Measurements from ENCODE around the gene PRR14. TPM values are rescaled to one million over a fixed set of nuclear protein-coding genes. Genes with fewer than 3 reads are reported as not detected.

Gene PRR14
- total and polyA plus RNA-seq, 2 of the 8 experiments (the other 6 are each of a cell fraction or from before 2014, with no cell fraction given), result 3.6 to 16.1 TPM

DNA sequence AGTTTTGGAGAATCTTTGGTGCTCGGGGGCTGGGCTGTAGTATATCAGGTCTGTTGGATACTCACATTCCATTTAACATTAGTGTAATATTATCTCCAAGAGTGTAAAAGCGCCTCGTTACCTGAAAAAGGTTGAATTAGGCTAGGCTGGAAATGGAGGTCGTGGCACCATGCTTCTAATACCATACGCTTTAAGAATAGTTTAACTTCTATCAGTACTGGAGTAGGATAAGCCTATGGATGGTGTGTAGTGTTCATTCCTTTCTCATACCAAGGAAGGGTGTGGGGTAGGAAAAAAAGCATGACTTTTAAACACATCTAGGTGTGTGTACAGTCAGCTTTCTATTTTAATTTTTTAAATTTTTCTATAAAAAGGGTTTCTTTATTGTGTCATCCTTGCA lies 50.2 kb downstream of the PRR14 start:
- no peak overlapping the region for H3K4ac ChIP-seq (replicated peaks; ENCODE audit: insufficient read length, low read depth, low read length)
- no peak overlapping the region for H2AFZ ChIP-seq (ENCODE audit: low read length)
- WGBS, 2 experiments (ENCODE audit: extremely low coverage in 1 of 2, insufficient coverage in 1 of 2, insufficient read length in 1 of 2, insufficient replicate concordance in 2 of 2, low coverage in 1 of 2, low lambda C conversion rate in 2 of 2, missing lambda C conversion rate in 1 of 2), result 94% methylated on average over 5 of the region's 5 CpGs; no CpG with 5 or more reads in 1 of the 2 experiments
- FAIRE-seq (no peak), DNase-seq (ENCODE audit: low read depth in 1 of 2, low spot score in 2 of 2) (no peak)
- no peak overlapping the region for H2BK120ac ChIP-seq (replicated peaks; ENCODE audit: low read depth, low read length)
- no peak overlapping the region for H2BK5ac ChIP-seq (ENCODE audit: low read depth, low read length)
- H3K27me3 ChIP-seq (replicated peaks in 1 of 4; ENCODE audit: control insufficient read depth in 3 of 4, extremely low read depth in 1 of 4, insufficient read depth in 3 of 4, low read length in 3 of 4), result peaks cover 0 to 13% (median 10%) of the 10 kb centered on the region in 4 experiments; a peak in 6 of 7 replicates
- CTCF ChIA-PET (ENCODE audit: partially characterized antibody), result interaction anchor here (1.6 kb wide), 1 partner anchor 18 kb away, joined by 4 read pairs; no protein-coding TSS in a partner anchor
- H3K79me2 ChIP-seq (ENCODE audit: control insufficient read depth in 1 of 2, insufficient read depth in 2 of 2, low read length in 2 of 2), result peaks cover 0 to 27% of the 10 kb centered on the region in 2 experiments; a peak in 3 of 4 replicates
- no peak overlapping the region for H2BK12ac ChIP-seq (ENCODE audit: low read depth, low read length)
- peaks cover 6% of the 10 kb centered on the region; the same call in 1 of the 2 replicates for H3K79me1 ChIP-seq (ENCODE audit: low read depth, low read length)
- H4K91ac ChIP-seq (replicated peaks; ENCODE audit: insufficient read length, low read length), result no peak overlapping the region
- peaks cover 0 to 4% (median 3%) of the 10 kb centered on the region in 4 experiments; a peak in 5 of 7 replicates for H3K4me1 ChIP-seq (replicated peaks in 1 of 4; ENCODE audit: control insufficient read depth in 3 of 4, insufficient read depth in 4 of 4, low read length in 3 of 4)
- H3K27ac ChIP-seq (ENCODE audit: low read depth, low read length), result no peak overlapping the region
- H4K20me1 ChIP-seq (replicated peaks in 1 of 2; ENCODE audit: control insufficient read depth in 1 of 2, insufficient read depth in 2 of 2, low read length in 2 of 2), result peaks cover 5 to 14% of the 10 kb centered on the region in 2 experiments
- H3K36me3 ChIP-seq (ENCODE audit: control insufficient read depth in 2 of 4, insufficient read depth in 4 of 4, low read length in 3 of 4), result peaks cover 12 to 36% (median 33%) of the 10 kb centered on the region in 4 experiments
- no peak overlapping the region for H3K56ac ChIP-seq (replicated peaks; ENCODE audit: insufficient read length, low read depth, low read length)
- no peak overlapping the region for H2BK15ac ChIP-seq (ENCODE audit: low read length)
- no peak overlapping the region for H3K18ac ChIP-seq (ENCODE audit: extremely low read depth, low read length)
- POLR2A ChIA-PET (ENCODE audit: partially characterized antibody), result interaction anchor here (0.9 to 4.7 kb wide), 5 partner anchors 10 to 85 kb away, joined by 3 to 26 read pairs (median 21); partner anchors contain the start of gene PHKG2
- no peak overlapping the region for H4K8ac ChIP-seq (ENCODE audit: extremely low read depth, insufficient read depth, low read length)
- H3K4me3 ChIP-seq (ENCODE audit: extremely low read depth in 1 of 4, insufficient read depth in 2 of 4, low read depth in 3 of 4, low read length in 4 of 4), result no peak overlapping the region
- no peak overlapping the region for H4K5ac ChIP-seq (ENCODE audit: insufficient read length, low read depth, low read length)
- no peaks in the 10 kb centered on the region for H3K9me3 ChIP-seq (ENCODE audit: insufficient read depth in 2 of 2, low read depth in 1 of 2, low read length in 1 of 2)
- H3K4me2 ChIP-seq (ENCODE audit: insufficient read depth in 1 of 2, low read depth in 2 of 2, low read length in 2 of 2), result no peak overlapping the region
- H3K14ac ChIP-seq (ENCODE audit: insufficient read length), result no peak overlapping the region
- no peak overlapping the region for H3K23ac ChIP-seq (ENCODE audit: insufficient read length)
- H2BK20ac ChIP-seq (ENCODE audit: low read length), result no peak overlapping the region
- no peak overlapping the region for H2AK5ac ChIP-seq (ENCODE audit: low read depth, low read length)
- H3K23me2 ChIP-seq (ENCODE audit: low read depth, low read length), result peaks cover 5% of the 10 kb centered on the region
- H3K9ac ChIP-seq (replicated peaks in 1 of 4; ENCODE audit: extremely low read depth in 1 of 4, low read depth in 3 of 4, low read length in 3 of 4), result no peak overlapping the region
- TF ChIP-seq, protein P1, sequence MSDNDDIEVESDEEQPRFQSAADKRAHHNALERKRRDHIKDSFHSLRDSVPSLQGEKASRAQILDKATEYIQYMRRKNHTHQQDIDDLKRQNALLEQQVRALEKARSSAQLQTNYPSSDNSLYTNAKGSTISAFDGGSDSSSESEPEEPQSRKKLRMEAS (IDR thresholded peaks at IDR 0.05), result no peak

All from H1 (cell line).